Measurements from ENCODE around the gene GPHN.

GRCh38 chr14:66813636-66814035 lies 305.7 kb downstream of the GPHN start:
- TF ChIP-seq POLR2AphosphoS5 (IDR thresholded peaks at IDR 0.05; ENCODE audit: borderline replicate concordance, low read depth, low read length) (no peak), EZH2 (IDR thresholded peaks at IDR 0.05) (no peak)
